Transverse colon (tissue), 4 donors: ENCODE data around the gene KAZN.
"Not testable (repeated sequence)": the region's sequence is repeated elsewhere in the genome, so short reads cannot be mapped to it uniquely, and the experiment has no call there.

Experiments
- POLR2A ChIP-seq: fragments of 450-650 bp; IDR thresholded peaks from one replicate; pipeline ENCODE4 v1.6.1; 2016; ENCODE audit warnings: antibody characterized with exemption, mild to moderate bottlenecking, moderate library complexity
- POLR2AphosphoS5 ChIP-seq, 3 donors: sonication (generic); formaldehyde crosslinking; IDR thresholded peaks; one replicate each; pipeline ENCODE4 v1.6.1; 2016; ENCODE audit warnings: antibody characterized with exemption in 3 of 3
- TF ChIP-seq, protein P1 (sequence below), 5 experiments: fragments of 200-600 bp in 3 of 5; fragments of 450-650 bp in 2 of 5; sonication (generic) in 3 of 5; IDR thresholded peaks; 1 replicate in 2 of 5; 2 replicates in 3 of 5; pipeline ENCODE4 v1.5.1; 2016 to 2017; ENCODE audit warnings: antibody characterized with exemption in 5 of 5, inconsistent platforms in 3 of 5, mild to moderate bottlenecking in 2 of 5, moderate library complexity in 1 of 5

DNA sequence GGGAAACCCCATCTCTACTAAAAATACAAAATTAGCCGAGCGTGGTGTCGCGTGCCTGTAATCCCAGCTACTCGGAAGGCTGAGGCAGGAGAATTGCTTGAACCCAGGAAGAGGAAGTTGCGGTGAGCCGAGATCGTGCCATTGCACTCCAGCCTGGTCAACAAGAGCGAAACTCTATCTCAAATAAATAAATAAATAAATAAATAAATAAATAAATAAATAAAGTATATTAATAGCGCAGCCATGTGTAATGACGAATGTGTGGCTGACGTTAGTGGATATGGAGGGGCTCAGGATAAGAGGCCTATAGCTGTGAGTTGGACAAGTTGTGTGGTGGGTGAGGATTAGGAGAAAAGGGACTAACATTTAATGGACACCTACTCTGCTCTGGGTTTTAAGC is 18.2 kb upstream of the KAZN start:
- TF ChIP-seq, protein P1, sequence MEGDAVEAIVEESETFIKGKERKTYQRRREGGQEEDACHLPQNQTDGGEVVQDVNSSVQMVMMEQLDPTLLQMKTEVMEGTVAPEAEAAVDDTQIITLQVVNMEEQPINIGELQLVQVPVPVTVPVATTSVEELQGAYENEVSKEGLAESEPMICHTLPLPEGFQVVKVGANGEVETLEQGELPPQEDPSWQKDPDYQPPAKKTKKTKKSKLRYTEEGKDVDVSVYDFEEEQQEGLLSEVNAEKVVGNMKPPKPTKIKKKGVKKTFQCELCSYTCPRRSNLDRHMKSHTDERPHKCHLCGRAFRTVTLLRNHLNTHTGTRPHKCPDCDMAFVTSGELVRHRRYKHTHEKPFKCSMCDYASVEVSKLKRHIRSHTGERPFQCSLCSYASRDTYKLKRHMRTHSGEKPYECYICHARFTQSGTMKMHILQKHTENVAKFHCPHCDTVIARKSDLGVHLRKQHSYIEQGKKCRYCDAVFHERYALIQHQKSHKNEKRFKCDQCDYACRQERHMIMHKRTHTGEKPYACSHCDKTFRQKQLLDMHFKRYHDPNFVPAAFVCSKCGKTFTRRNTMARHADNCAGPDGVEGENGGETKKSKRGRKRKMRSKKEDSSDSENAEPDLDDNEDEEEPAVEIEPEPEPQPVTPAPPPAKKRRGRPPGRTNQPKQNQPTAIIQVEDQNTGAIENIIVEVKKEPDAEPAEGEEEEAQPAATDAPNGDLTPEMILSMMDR (IDR thresholded peaks at IDR 0.05): not testable (repeated sequence)
- not testable (repeated sequence) for TF ChIP-seq POLR2A; POLR2AphosphoS5 (IDR thresholded peaks at IDR 0.05)
